NCI-H2029 treated with DMSO at 0.1 percent for 48 hours (cell line): ENCODE data around the gene MSLN.
A peak's percentile ranks its signal among the peaks of the same experiment; 100 is the strongest.

Experiments used
- DNase-seq: peaks from one replicate; lab custom pipeline; 2025; lab: John Stamatoyannopoulos, UW

MSLN gene

DNA sequence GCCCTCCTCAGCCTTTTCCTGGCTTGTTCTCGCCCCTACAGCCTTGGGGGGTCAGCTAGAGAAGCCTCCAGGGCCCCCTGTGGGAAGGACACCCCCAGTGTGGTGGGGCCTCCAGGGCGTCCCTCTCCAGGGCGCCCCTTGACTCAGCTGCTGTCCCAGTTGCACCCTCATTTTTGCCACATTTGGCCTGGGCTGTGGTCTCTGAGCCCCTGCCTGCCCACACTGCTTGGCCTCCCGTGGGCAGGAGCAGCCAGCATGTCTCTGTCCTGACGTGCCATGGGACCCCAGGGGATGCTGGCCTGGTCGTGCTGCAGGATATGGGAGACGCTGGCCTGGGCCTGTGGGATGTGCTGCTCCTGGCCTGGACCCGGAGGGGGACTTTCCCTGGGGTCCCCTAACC lies 32.9 kb downstream of the MSLN start:
- no peak for DNase-seq

GRCh38 chr16:794091-794822 lies 33.7 kb downstream of the MSLN start:
- DNase-seq: no peak

- no peak for DNase-seq
These were observed 34.4 kb downstream of the MSLN start for GRCh38 chr16:794853-795466.

GRCh38 chr16:795580-796229 lies 35.2 kb downstream of the MSLN start:
- DNase-seq: peak; percentile 15

- no peak for DNase-seq
These were observed 36.0 kb downstream of the MSLN start for GRCh38 chr16:796296-797119.

DNA sequence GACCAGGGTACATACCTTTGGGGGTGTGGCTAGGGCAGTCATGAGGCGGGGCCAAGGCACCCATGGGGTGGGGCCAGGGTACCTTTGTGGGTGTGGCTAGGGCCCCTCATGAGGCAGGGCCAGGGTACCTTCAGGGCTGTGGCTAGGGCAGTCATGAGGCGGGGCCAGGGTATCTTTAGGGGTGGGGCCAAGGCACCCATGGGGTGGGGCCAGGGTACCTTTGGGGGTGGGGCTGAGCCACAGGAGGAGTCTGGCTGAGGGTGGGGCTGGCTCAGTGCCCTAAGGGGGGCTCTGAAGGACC lies 36.5 kb downstream of the MSLN start:
- no peak for DNase-seq

DNA sequence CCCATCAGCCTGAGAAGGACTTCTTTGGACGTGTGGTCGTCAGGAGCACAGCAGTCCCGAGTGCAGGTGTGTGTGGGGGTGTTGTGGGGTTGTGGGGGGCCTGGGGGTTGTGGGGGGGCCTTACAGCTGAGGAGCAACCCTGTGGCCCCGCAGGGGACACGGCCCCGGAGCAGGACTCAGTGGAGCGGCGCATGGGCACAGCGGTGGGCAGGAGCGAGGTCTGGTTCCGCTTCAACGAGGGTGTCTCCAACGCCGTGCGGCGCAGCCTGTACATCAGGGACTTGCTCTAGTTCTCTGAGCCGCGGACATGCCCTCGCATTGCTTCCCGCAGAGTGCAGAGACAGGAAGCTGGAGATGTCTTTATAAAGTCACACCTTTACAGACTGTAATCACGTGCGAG lies 37.2 kb downstream of the MSLN start:
- no peak for DNase-seq

GRCh38 chr16:798666-799065 lies 38.1 kb downstream of the MSLN start:
- DNase-seq: no peak

GRCh38 chr16:799111-799947 lies 38.8 kb downstream of the MSLN start:
- no peak for DNase-seq

- DNase-seq: no peak
These were observed 39.7 kb downstream of the MSLN start, which contains the start of gene GNG13 for GRCh38 chr16:799948-800833. Gene GNG13, minus strand, starts transcription at chr16:800734. Its CDS starts 1,657 bp downstream, at chr16:799077.

GRCh38 chr16:800834-801511 lies 40.4 kb downstream of the MSLN start:
- DNase-seq: no peak

GRCh38 chr16:801584-802363 lies 41.2 kb downstream of the MSLN start:
- DNase-seq: no peak

DNA sequence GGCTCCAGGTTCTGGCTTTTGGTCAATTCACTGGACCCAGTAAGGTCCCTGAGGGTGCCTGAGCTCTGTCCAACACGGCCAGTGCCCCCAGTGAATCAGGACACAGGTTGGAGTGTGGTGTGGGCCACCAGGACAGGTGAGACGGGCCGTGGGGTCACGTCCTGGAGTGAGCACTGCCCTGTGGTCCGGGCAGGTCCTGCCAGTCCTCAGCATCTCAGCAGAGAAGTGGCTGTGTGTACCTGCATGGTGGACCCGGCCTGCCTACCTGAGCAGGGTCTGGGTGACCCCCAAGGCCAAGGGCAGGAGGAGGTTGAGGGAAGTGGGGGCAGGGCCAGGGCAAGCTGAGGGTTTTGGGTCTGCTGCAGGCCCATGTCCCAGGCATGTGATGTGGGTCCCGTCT lies 41.9 kb downstream of the MSLN start:
- no peak for DNase-seq

GRCh38 chr16:802914-803753 lies 42.6 kb downstream of the MSLN start:
- DNase-seq: no peak

- DNase-seq: no peak
These were observed 43.2 kb downstream of the MSLN start for GRCh38 chr16:803754-804080.

DNA sequence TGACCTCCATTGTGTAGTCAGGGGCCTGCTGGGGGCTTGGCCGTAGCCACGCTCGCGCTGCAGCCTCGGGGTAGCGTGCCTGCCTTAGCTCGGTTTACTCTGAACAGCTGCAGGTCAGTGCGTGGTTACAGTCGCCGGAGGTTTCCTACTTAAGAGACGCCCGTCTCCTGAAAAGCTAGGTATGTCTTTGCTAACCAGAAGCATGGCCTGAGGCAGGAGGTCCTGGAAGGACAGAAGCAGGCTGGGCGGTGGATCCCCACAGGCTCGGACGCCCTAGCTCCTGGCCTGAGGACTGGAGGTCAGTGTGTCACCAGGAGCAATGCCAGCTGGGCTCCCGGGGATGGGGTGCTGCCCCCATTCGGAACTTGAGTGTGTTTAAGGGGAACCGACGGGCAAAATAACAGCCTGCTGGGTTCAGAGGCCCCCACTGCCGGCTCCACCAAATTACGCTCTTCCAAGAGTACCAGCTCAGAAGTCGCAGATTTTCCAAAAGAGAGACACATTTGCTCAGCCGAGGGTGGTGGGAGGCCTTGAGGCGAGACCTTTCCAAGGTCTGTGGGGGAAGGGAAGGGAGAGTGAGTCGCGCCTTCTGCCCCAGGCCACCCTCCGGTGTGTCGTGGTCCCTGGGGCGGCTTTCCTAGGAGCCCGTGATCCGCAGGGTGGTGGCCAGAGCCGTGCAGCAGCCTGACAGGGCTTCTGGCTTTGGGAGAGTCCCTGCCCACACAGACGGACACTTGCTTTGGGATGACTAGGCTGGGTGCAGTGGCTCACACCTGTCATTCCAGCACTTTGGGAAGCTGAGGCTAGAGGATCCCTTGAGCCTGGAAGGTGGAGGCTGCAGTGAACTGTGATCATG lies 43.9 kb downstream of the MSLN start:
- no peak for DNase-seq

DNA sequence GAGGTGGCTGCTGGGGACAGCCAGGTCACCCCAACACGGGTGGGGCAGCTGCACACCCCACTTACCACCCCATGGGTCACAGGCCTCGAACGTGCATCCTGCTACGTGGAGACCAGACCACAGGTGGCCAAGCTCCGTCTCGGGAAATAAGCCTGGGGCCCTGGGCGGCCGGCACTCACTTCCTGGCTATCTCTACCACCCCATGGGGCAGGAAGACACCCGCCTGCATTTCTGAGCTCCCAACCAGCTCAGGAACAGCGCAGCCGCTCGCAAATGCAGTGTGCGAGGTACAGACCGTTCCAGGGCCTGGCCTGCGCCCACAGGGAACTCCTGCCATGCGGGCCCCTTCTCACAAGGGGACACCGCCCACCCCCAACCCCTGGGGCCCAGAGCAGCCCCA lies 44.9 kb downstream of the MSLN start:
- no peak for DNase-seq
